ENCODE data around the gene AP4E1.

Gene AP4E1

GRCh38 chr15:50997371-50998051 lies 89.0 kb downstream of the AP4E1 start:
- no peak for DNase-seq (ENCODE audit: extremely low read depth, low read depth)
- no peak for TF ChIP-seq CTCF (IDR thresholded peaks at IDR 0.05; ENCODE audit: low read depth, low read length)

GRCh38 chr15:51004103-51004551 lies 95.6 kb downstream of the AP4E1 start:
- no peak for DNase-seq (ENCODE audit: extremely low read depth, low read depth)
- no peak for TF ChIP-seq CTCF (IDR thresholded peaks at IDR 0.05; ENCODE audit: low read depth, low read length)

GRCh38 chr15:51006336-51006985 lies 98.0 kb downstream of the AP4E1 start:
- no peak for DNase-seq (ENCODE audit: extremely low read depth, low read depth)
- no peak for TF ChIP-seq CTCF (IDR thresholded peaks at IDR 0.05; ENCODE audit: low read depth, low read length)

- no peak for DNase-seq (ENCODE audit: extremely low read depth, low read depth)
- no peak for TF ChIP-seq CTCF (IDR thresholded peaks at IDR 0.05; ENCODE audit: low read depth, low read length)
Measured at GRCh38 chr15:51007131-51007666, 98.7 kb downstream of the AP4E1 start.

- DNase-seq (ENCODE audit: extremely low read depth, low read depth): no peak
- no peak for TF ChIP-seq CTCF (IDR thresholded peaks at IDR 0.05; ENCODE audit: low read depth, low read length)
Measured at GRCh38 chr15:51011212-51011611, 102.7 kb downstream of the AP4E1 start.

GRCh38 chr15:51016615-51017014 lies 108.1 kb downstream of the AP4E1 start:
- DNase-seq (ENCODE audit: extremely low read depth, low read depth): no peak
- no peak for TF ChIP-seq CTCF (IDR thresholded peaks at IDR 0.05; ENCODE audit: low read depth, low read length)

GRCh38 chr15:51022206-51022605 lies 113.7 kb downstream of the AP4E1 start:
- TF ChIP-seq CTCF (IDR thresholded peaks at IDR 0.05; ENCODE audit: low read depth, low read length): no peak
- no peak for DNase-seq (ENCODE audit: extremely low read depth, low read depth)

Measured in AG09319 (cell line).